ENCODE data around the gene ALPK3. TPM values are rescaled to one million over a fixed set of nuclear protein-coding genes. Genes with fewer than 3 reads are reported as not detected.

Gene ALPK3
- total RNA-seq, 1 experiment from 2014 or later, result 16.5 TPM

DNA sequence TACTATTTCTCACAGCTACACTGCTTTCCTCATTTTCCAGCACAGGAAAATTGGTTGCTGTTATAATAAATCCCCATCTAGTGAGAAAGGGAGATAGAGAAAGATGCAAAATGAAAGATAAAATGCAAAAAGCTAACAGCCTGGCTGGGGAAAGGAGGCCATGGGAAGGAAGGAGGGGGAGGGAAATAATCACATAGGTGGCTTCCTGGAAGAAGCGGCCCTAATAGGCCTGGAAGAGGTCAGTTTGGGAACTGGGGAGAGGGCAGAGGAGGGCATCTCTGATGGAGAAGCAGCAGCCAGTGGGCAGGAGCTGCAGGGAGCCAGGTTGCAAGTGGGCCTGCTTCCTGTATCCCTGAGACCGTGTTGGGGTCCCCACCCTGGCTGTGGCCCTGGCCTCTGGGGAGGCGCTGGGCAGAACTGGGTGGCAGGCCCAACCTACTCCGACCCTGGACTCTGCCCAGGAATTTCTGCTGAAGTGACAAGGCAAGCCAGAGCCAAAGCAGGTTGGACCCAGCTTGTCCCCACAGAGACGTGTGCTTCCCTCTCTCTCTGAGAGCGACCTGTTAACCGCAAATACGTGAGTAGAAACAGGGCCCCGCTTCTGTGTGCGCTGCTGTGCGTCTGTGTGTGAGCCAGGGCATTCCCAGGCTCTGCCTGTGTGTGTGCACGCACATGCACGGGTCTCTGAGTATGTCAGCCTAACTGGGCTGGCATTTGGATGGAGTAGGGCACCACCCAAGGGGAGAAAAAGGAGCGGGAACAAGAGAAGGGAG, 69.2 kb downstream of the ALPK3 start (continued):
- TF ChIP-seq, protein P1, sequence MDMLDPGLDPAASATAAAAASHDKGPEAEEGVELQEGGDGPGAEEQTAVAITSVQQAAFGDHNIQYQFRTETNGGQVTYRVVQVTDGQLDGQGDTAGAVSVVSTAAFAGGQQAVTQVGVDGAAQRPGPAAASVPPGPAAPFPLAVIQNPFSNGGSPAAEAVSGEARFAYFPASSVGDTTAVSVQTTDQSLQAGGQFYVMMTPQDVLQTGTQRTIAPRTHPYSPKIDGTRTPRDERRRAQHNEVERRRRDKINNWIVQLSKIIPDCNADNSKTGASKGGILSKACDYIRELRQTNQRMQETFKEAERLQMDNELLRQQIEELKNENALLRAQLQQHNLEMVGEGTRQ (CRISPR knock-in tag; IDR thresholded peaks at IDR 0.05), result no peak
- TF ChIP-seq, protein P2, sequence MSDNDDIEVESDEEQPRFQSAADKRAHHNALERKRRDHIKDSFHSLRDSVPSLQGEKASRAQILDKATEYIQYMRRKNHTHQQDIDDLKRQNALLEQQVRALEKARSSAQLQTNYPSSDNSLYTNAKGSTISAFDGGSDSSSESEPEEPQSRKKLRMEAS (CRISPR knock-in tag; IDR thresholded peaks at IDR 0.05), result no peak
- TF ChIP-seq, protein P3, sequence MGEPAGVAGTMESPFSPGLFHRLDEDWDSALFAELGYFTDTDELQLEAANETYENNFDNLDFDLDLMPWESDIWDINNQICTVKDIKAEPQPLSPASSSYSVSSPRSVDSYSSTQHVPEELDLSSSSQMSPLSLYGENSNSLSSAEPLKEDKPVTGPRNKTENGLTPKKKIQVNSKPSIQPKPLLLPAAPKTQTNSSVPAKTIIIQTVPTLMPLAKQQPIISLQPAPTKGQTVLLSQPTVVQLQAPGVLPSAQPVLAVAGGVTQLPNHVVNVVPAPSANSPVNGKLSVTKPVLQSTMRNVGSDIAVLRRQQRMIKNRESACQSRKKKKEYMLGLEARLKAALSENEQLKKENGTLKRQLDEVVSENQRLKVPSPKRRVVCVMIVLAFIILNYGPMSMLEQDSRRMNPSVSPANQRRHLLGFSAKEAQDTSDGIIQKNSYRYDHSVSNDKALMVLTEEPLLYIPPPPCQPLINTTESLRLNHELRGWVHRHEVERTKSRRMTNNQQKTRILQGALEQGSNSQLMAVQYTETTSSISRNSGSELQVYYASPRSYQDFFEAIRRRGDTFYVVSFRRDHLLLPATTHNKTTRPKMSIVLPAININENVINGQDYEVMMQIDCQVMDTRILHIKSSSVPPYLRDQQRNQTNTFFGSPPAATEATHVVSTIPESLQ (CRISPR knock-in tag; IDR thresholded peaks at IDR 0.05), result no peak
- TF ChIP-seq, protein P4, sequence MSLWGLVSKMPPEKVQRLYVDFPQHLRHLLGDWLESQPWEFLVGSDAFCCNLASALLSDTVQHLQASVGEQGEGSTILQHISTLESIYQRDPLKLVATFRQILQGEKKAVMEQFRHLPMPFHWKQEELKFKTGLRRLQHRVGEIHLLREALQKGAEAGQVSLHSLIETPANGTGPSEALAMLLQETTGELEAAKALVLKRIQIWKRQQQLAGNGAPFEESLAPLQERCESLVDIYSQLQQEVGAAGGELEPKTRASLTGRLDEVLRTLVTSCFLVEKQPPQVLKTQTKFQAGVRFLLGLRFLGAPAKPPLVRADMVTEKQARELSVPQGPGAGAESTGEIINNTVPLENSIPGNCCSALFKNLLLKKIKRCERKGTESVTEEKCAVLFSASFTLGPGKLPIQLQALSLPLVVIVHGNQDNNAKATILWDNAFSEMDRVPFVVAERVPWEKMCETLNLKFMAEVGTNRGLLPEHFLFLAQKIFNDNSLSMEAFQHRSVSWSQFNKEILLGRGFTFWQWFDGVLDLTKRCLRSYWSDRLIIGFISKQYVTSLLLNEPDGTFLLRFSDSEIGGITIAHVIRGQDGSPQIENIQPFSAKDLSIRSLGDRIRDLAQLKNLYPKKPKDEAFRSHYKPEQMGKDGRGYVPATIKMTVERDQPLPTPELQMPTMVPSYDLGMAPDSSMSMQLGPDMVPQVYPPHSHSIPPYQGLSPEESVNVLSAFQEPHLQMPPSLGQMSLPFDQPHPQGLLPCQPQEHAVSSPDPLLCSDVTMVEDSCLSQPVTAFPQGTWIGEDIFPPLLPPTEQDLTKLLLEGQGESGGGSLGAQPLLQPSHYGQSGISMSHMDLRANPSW (CRISPR knock-in tag; conservative IDR thresholded peaks at IDR 0.05; ENCODE audit: low read depth), result no peak
- TF ChIP-seq, protein P5, sequence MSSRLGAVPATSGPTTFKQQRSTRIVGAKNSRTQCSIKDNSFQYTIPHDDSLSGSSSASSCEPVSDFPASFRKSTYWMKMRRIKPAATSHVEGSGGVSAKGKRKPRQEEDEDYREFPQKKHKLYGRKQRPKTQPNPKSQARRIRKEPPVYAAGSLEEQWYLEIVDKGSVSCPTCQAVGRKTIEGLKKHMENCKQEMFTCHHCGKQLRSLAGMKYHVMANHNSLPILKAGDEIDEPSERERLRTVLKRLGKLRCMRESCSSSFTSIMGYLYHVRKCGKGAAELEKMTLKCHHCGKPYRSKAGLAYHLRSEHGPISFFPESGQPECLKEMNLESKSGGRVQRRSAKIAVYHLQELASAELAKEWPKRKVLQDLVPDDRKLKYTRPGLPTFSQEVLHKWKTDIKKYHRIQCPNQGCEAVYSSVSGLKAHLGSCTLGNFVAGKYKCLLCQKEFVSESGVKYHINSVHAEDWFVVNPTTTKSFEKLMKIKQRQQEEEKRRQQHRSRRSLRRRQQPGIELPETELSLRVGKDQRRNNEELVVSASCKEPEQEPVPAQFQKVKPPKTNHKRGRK (CRISPR knock-in tag; IDR thresholded peaks at IDR 0.05; ENCODE audit: borderline replicate concordance), result no peak
- TF ChIP-seq, protein P6, sequence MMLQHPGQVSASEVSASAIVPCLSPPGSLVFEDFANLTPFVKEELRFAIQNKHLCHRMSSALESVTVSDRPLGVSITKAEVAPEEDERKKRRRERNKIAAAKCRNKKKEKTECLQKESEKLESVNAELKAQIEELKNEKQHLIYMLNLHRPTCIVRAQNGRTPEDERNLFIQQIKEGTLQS (CRISPR knock-in tag; conservative IDR thresholded peaks at IDR 0.05), result no peak
- no peak for TF ChIP-seq NFE2L1 (CRISPR knock-in tag; IDR thresholded peaks at IDR 0.05)
- no peak for TF ChIP-seq CREM (CRISPR knock-in tag; IDR thresholded peaks at IDR 0.05)
- TF ChIP-seq, protein P7, sequence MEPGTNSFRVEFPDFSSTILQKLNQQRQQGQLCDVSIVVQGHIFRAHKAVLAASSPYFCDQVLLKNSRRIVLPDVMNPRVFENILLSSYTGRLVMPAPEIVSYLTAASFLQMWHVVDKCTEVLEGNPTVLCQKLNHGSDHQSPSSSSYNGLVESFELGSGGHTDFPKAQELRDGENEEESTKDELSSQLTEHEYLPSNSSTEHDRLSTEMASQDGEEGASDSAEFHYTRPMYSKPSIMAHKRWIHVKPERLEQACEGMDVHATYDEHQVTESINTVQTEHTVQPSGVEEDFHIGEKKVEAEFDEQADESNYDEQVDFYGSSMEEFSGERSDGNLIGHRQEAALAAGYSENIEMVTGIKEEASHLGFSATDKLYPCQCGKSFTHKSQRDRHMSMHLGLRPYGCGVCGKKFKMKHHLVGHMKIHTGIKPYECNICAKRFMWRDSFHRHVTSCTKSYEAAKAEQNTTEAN (CRISPR knock-in tag; IDR thresholded peaks at IDR 0.05), result no peak
- TF ChIP-seq MYBL2 (CRISPR knock-in tag; IDR thresholded peaks at IDR 0.05), result no peak
- TF ChIP-seq, protein P8, sequence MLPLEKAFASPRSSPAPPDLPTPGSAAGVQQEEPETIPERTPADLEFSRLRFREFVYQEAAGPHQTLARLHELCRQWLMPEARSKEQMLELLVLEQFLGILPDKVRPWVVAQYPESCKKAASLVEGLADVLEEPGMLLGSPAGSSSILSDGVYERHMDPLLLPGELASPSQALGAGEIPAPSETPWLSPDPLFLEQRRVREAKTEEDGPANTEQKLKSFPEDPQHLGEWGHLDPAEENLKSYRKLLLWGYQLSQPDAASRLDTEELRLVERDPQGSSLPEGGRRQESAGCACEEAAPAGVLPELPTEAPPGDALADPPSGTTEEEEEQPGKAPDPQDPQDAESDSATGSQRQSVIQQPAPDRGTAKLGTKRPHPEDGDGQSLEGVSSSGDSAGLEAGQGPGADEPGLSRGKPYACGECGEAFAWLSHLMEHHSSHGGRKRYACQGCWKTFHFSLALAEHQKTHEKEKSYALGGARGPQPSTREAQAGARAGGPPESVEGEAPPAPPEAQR (CRISPR knock-in tag; IDR thresholded peaks at IDR 0.05), result no peak
- no peak for TF ChIP-seq ZNF317 (CRISPR knock-in tag; IDR thresholded peaks at IDR 0.05; ENCODE audit: borderline replicate concordance, low read depth)
- no peak for TF ChIP-seq ZNF263 (CRISPR knock-in tag; IDR thresholded peaks at IDR 0.05; ENCODE audit: low read depth)
- TF ChIP-seq, protein P9, sequence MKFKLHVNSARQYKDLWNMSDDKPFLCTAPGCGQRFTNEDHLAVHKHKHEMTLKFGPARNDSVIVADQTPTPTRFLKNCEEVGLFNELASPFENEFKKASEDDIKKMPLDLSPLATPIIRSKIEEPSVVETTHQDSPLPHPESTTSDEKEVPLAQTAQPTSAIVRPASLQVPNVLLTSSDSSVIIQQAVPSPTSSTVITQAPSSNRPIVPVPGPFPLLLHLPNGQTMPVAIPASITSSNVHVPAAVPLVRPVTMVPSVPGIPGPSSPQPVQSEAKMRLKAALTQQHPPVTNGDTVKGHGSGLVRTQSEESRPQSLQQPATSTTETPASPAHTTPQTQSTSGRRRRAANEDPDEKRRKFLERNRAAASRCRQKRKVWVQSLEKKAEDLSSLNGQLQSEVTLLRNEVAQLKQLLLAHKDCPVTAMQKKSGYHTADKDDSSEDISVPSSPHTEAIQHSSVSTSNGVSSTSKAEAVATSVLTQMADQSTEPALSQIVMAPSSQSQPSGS (CRISPR knock-in tag; IDR thresholded peaks at IDR 0.05; ENCODE audit: borderline replicate concordance, low read depth), result no peak
